Measurements from ENCODE around the gene CBL.

CBL gene

GRCh38 chr11:119263352-119263940 is 57.3 kb downstream of the CBL start:
- POLR2A ChIA-PET = interaction anchor here (0.6 kb wide), 1 partner anchor 195 kb away, joined by 3 read pairs; no protein-coding TSS in a partner anchor
- no peak overlapping the region for H3K4me3 ChIP-seq (ENCODE audit: low read depth, low read length)
- no peak for TF ChIP-seq CTCF (IDR thresholded peaks at IDR 0.05; ENCODE audit: insufficient read depth, low read length, missing control alignments)
- DNase-seq (ENCODE audit: low read depth, low spot score) = no peak
- CTCF ChIA-PET = interaction anchor here (0.7 to 3.1 kb wide), 7 partner anchors 10 to 159 kb away, joined by 3 to 14 read pairs (median 6); partner anchors contain the start of gene CBL

- TF ChIP-seq CTCF (IDR thresholded peaks at IDR 0.05; ENCODE audit: insufficient read depth, low read length, missing control alignments) = no peak
- ChIA-PET POLR2A (no interaction called here), CTCF (interaction anchor here (1.2 to 2.5 kb wide), 5 partner anchors 11 to 69 kb away, joined by 3 to 14 read pairs (median 4); no protein-coding TSS in a partner anchor)
- no peak for DNase-seq (ENCODE audit: low read depth, low spot score)
- no peak overlapping the region for H3K4me3 ChIP-seq (ENCODE audit: low read depth, low read length)
Observed at GRCh38 chr11:119266063-119266462, 59.9 kb downstream of the CBL start.

GRCh38 chr11:119266517-119267255 is 60.5 kb downstream of the CBL start:
- H3K4me3 ChIP-seq (ENCODE audit: low read depth, low read length) = no peak overlapping the region
- ChIA-PET POLR2A (no interaction called here), CTCF (interaction anchor here (1.0 to 2.5 kb wide), 6 partner anchors 14 to 70 kb away, joined by 3 to 14 read pairs (median 4); partner anchors contain the start of gene CBL)
- DNase-seq (ENCODE audit: low read depth, low spot score) = no peak
- TF ChIP-seq CTCF (IDR thresholded peaks at IDR 0.05; ENCODE audit: insufficient read depth, low read length, missing control alignments) = no peak

- CTCF ChIA-PET = interaction anchor here (1.8 to 2.5 kb wide), 3 partner anchors 7 to 54 kb away, joined by 4 to 14 read pairs (median 6); no protein-coding TSS in a partner anchor
- POLR2A ChIA-PET = no interaction called here
Observed at GRCh38 chr11:119267645-119268044, 61.5 kb downstream of the CBL start.

GRCh38 chr11:119273721-119274120 is 67.6 kb downstream of the CBL start:
- TF ChIP-seq CTCF (IDR thresholded peaks at IDR 0.05; ENCODE audit: insufficient read depth, low read length, missing control alignments) = no peak
- no peak for DNase-seq (ENCODE audit: low read depth, low spot score)
- POLR2A ChIA-PET = no interaction called here
- CTCF ChIA-PET = interaction anchor here (0.7 to 2.7 kb wide), 8 partner anchors 10 to 105 kb away, joined by 3 to 12 read pairs (median 4); partner anchors contain the start of gene CBL
- H3K4me3 ChIP-seq (ENCODE audit: low read depth, low read length) = no peak overlapping the region

More at GRCh38 chr11:119267645-119268044, 61.5 kb downstream of the CBL start:
- DNase-seq (ENCODE audit: low read depth, low spot score) = no peak
- no peak overlapping the region for H3K4me3 ChIP-seq (ENCODE audit: low read depth, low read length)
- TF ChIP-seq CTCF (IDR thresholded peaks at IDR 0.05; ENCODE audit: insufficient read depth, low read length, missing control alignments) = no peak

- H3K4me3 ChIP-seq (ENCODE audit: low read depth, low read length) = no peak overlapping the region
- TF ChIP-seq CTCF (IDR thresholded peaks at IDR 0.05; ENCODE audit: insufficient read depth, low read length, missing control alignments) = no peak
- ChIA-PET POLR2A (no interaction called here), CTCF (interaction anchor here (0.8 to 2.8 kb wide), 8 partner anchors 10 to 81 kb away, joined by 3 to 15 read pairs (median 6); partner anchors contain the start of gene CBL)
- no peak for DNase-seq (ENCODE audit: low read depth, low spot score)
Observed at GRCh38 chr11:119277660-119278059, 71.5 kb downstream of the CBL start.
